ENCODE data around the gene SEPHS2. TPM values are rescaled to one million over a fixed set of nuclear protein-coding genes. Genes with fewer than 3 reads are reported as not detected.

Gene SEPHS2
- total RNA-seq, 1 donor from 2014 or later = 9.0 TPM

DNA sequence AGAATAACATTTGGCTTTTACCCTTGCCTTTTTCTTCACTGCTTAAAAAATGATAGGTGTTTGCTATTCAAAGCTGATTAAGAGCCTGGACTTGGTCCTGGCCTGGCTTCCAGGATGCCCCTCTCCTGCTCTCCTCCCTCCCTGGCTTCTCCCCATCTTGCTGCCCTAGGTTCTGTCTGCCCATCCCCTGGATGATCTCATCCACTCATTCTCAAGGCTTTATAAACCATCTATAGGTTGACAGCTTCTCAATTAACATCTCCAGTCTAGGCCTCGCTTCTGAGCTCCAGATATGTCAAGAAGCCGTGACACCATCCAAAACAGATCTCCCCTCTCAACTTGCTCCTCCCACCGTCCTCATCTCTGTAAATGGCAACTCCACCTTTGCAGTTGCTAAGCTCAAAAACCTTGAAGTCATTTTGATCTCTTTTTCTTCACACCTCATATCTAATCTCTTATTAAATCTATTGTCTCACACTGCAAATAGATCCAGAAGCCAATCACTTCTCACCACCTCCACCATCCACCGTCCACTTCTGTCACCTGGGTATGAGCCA is 29.5 kb downstream of the SEPHS2 start:
- H3K27ac ChIP-seq = no peak overlapping the region
- no peak for DNase-seq (ENCODE audit: low spot score)
- H2AFZ ChIP-seq (replicated peaks) = no peak overlapping the region
- peaks cover 15% of the 10 kb centered on the region for H3K79me2 ChIP-seq (ENCODE audit: low read depth)
- Mint-ChIP-seq H3K4me1 (peaks cover 13% of the 10 kb centered on the region), H3K36me3 (peaks cover 36% of the 10 kb centered on the region), H3K27me3 (ENCODE audit: insufficient read depth, low read depth) (peaks cover 2% of the 10 kb centered on the region), H3K9me3 (no peaks in the 10 kb centered on the region), H3K27ac (no peak overlapping the region), H3K4me3 (peak overlapping the region; percentile 27)
- H3F3A ChIP-seq (ENCODE audit: low read depth) = peaks cover 56% of the 10 kb centered on the region
- TF ChIP-seq, protein P1, sequence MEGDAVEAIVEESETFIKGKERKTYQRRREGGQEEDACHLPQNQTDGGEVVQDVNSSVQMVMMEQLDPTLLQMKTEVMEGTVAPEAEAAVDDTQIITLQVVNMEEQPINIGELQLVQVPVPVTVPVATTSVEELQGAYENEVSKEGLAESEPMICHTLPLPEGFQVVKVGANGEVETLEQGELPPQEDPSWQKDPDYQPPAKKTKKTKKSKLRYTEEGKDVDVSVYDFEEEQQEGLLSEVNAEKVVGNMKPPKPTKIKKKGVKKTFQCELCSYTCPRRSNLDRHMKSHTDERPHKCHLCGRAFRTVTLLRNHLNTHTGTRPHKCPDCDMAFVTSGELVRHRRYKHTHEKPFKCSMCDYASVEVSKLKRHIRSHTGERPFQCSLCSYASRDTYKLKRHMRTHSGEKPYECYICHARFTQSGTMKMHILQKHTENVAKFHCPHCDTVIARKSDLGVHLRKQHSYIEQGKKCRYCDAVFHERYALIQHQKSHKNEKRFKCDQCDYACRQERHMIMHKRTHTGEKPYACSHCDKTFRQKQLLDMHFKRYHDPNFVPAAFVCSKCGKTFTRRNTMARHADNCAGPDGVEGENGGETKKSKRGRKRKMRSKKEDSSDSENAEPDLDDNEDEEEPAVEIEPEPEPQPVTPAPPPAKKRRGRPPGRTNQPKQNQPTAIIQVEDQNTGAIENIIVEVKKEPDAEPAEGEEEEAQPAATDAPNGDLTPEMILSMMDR (IDR thresholded peaks at IDR 0.05) = no peak
- TF ChIP-seq EZH2phosphoT487 (IDR thresholded peaks at IDR 0.05) (no peak), EZH2 (IDR thresholded peaks at IDR 0.05) (no peak)
- no peaks in the 10 kb centered on the region for H3K9me3 ChIP-seq (ENCODE audit: low read depth)
- no peak overlapping the region for H3K4me3 ChIP-seq
- H3K36me3 ChIP-seq = no peaks in the 10 kb centered on the region
- no peak overlapping the region for H3K4me2 ChIP-seq
- H3K27me3 ChIP-seq = no peaks in the 10 kb centered on the region
- no peak overlapping the region for H3K9ac ChIP-seq
- H4K20me1 ChIP-seq (ENCODE audit: low read depth) = peaks cover 43% of the 10 kb centered on the region
- peaks cover 4% of the 10 kb centered on the region for H3K4me1 ChIP-seq

DNA sequence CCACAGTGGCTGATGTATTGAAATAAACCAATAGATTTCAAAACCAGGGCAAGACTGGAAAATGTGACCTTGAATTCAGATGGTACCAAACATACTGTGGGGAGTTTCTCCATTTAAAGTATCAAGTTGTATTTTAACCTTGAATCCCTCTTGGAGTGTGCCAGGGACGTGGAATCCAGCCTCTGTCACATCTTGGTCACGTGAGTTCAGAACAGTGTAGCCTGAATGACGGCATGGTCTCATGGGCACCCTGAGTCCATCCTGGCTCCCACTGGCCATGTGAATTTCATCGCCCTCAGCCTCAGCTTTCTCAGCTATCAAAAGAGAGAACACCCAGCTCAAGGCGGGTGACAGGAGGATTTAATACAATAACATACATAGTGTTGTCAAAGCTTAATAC is 31.5 kb downstream of the SEPHS2 start:
- Histone ChIP-seq H3K36me3 (no peaks in the 10 kb centered on the region), H3F3A (ENCODE audit: low read depth) (peaks cover 56% of the 10 kb centered on the region), H3K9me3 (ENCODE audit: low read depth) (no peaks in the 10 kb centered on the region), H3K27ac (no peak overlapping the region), H3K4me1 (peaks cover 7% of the 10 kb centered on the region), H3K4me3 (no peak overlapping the region), H3K4me2 (no peak overlapping the region), H3K9ac (no peak overlapping the region), H4K20me1 (ENCODE audit: low read depth) (peaks cover 55% of the 10 kb centered on the region), H3K27me3 (no peaks in the 10 kb centered on the region), H3K79me2 (ENCODE audit: low read depth) (peaks cover 31% of the 10 kb centered on the region), H2AFZ (replicated peaks) (no peak overlapping the region)
- no peak overlapping the region for H3K27ac Mint-ChIP-seq
- no peaks in the 10 kb centered on the region for H3K9me3 Mint-ChIP-seq
- TF ChIP-seq EZH2 (IDR thresholded peaks at IDR 0.05) (no peak), EZH2phosphoT487 (IDR thresholded peaks at IDR 0.05) (no peak)
- TF ChIP-seq, protein P1 (IDR thresholded peaks at IDR 0.05) = no peak
- DNase-seq (ENCODE audit: low spot score) = no peak
- H3K4me1 Mint-ChIP-seq = peaks cover 22% of the 10 kb centered on the region
- no peak overlapping the region for H3K4me3 Mint-ChIP-seq
- peaks cover 30% of the 10 kb centered on the region for H3K36me3 Mint-ChIP-seq
- peaks cover 5% of the 10 kb centered on the region for H3K27me3 Mint-ChIP-seq (ENCODE audit: insufficient read depth, low read depth)

DNA sequence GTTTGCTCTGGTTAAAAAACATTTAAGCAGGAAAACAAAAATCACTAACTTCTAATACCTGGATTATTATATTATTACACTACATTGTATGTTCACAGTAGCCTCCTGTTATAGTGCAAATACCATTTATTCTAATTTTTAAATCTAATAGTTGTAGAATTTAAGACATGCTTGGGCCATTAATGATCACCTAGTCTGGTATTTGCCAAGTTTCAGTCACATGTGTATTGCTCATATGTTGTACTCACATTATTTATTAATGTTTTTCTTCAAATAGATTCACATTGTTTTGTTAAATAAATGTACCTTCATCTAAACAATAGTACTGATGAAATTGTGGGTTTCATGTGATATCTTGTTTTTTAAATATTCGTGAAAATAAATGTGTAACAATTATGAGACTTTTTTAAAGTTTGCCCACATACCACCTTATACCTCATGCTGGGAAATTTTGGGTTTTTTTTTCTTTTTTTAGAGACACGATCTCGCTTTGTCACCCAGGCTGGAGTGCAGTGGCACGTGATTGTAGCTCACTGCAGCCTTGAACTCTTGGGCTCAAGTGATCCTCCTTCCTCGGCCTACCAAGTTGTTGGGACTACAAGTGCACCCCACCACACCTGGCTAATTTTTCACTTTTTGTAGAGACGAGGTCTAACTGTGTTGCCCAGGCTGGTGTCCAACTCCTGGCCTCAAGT is 32.4 kb downstream of the SEPHS2 start:
- Histone ChIP-seq H3K4me2 (no peak overlapping the region), H3K27me3 (no peaks in the 10 kb centered on the region), H3K4me1 (peaks cover 12% of the 10 kb centered on the region), H3F3A (ENCODE audit: low read depth) (peaks cover 56% of the 10 kb centered on the region), H3K4me3 (no peak overlapping the region), H3K27ac (no peak overlapping the region), H3K79me2 (ENCODE audit: low read depth) (peaks cover 40% of the 10 kb centered on the region), H2AFZ (replicated peaks) (no peak overlapping the region), H3K9me3 (ENCODE audit: low read depth) (no peaks in the 10 kb centered on the region), H3K9ac (no peak overlapping the region), H4K20me1 (ENCODE audit: low read depth) (peaks cover 55% of the 10 kb centered on the region), H3K36me3 (no peaks in the 10 kb centered on the region)
- H3K27ac Mint-ChIP-seq = no peak overlapping the region
- TF ChIP-seq EZH2phosphoT487 (IDR thresholded peaks at IDR 0.05) (no peak), EZH2 (IDR thresholded peaks at IDR 0.05) (no peak)
- TF ChIP-seq, protein P1 (IDR thresholded peaks at IDR 0.05) = no peak
- H3K9me3 Mint-ChIP-seq = no peaks in the 10 kb centered on the region
- peaks cover 25% of the 10 kb centered on the region for H3K36me3 Mint-ChIP-seq
- H3K4me3 Mint-ChIP-seq = no peak overlapping the region
- peaks cover 24% of the 10 kb centered on the region for H3K4me1 Mint-ChIP-seq
- no peak for DNase-seq (ENCODE audit: low spot score)
- H3K27me3 Mint-ChIP-seq (ENCODE audit: insufficient read depth, low read depth) = peaks cover 9% of the 10 kb centered on the region
